ENCODE data around the gene STON2.

STON2 gene

GRCh38 chr14:81329640-81330381 is 70.3 kb downstream of the STON2 start:
- no peak for DNase-seq

GRCh38 chr14:81326451-81326850 is 73.7 kb downstream of the STON2 start:
- DNase-seq = no peak

GRCh38 chr14:81324011-81324410 is 76.1 kb downstream of the STON2 start:
- no peak for DNase-seq

GRCh38 chr14:81323093-81323492 is 77.0 kb downstream of the STON2 start:
- no peak for DNase-seq

- DNase-seq = no peak
Measured at GRCh38 chr14:81319946-81320345, 80.2 kb downstream of the STON2 start.

- DNase-seq = no peak
Measured at GRCh38 chr14:81319314-81319713, 80.8 kb downstream of the STON2 start.

GRCh38 chr14:81315341-81315740 is 84.8 kb downstream of the STON2 start:
- DNase-seq = no peak

- DNase-seq = no peak
Measured at GRCh38 chr14:81314443-81315175, 85.5 kb downstream of the STON2 start.

GRCh38 chr14:81313775-81314429 is 86.2 kb downstream of the STON2 start:
- DNase-seq = no peak

GRCh38 chr14:81313200-81313599 is 86.9 kb downstream of the STON2 start:
- DNase-seq = no peak

- no peak for DNase-seq
Measured at GRCh38 chr14:81312289-81312876, 87.7 kb downstream of the STON2 start.

- DNase-seq = no peak
Measured at GRCh38 chr14:81311778-81312177, 88.3 kb downstream of the STON2 start.

GRCh38 chr14:81311141-81311540 is 89.0 kb downstream of the STON2 start:
- no peak for DNase-seq

- no peak for DNase-seq
Measured at GRCh38 chr14:81310606-81311005, 89.5 kb downstream of the STON2 start.

GRCh38 chr14:81309511-81309910 is 90.6 kb downstream of the STON2 start:
- DNase-seq = no peak

GRCh38 chr14:81305743-81306142 is 94.4 kb downstream of the STON2 start:
- DNase-seq = no peak

GRCh38 chr14:81305065-81305464 is 95.1 kb downstream of the STON2 start:
- no peak for DNase-seq

- DNase-seq = no peak
Measured at GRCh38 chr14:81303258-81303935, 96.7 kb downstream of the STON2 start.

GRCh38 chr14:81302638-81303037 is 97.5 kb downstream of the STON2 start:
- no peak for DNase-seq

- DNase-seq = no peak
Measured at GRCh38 chr14:81301813-81302212, 98.3 kb downstream of the STON2 start.

GRCh38 chr14:81301371-81301770 is 98.8 kb downstream of the STON2 start:
- DNase-seq = no peak

GRCh38 chr14:81298911-81299310 is 101.2 kb downstream of the STON2 start:
- no peak for DNase-seq

GRCh38 chr14:81298122-81298521 is 102.0 kb downstream of the STON2 start:
- no peak for DNase-seq

Measured in 8988T (cell line).